NB4 (cell line): ENCODE results near the gene RPAP2.
A peak's percentile ranks its signal among the peaks of the same experiment; 100 is the strongest.

Experiments
- DNase-seq: peaks from one replicate; pipeline ENCODE4 v3.0.0; 2010; ENCODE audit warnings: low read depth
- H3K4me3 ChIP-seq: one replicate; pipeline ENCODE4 v1.5.1; 2011; ENCODE audit warnings: mild to moderate bottlenecking, low read depth, low read length, moderate library complexity
- MYC ChIP-seq: IDR thresholded peaks from 2 replicates; pipeline ENCODE4 v1.6.1; 2011; ENCODE audit warnings: low read depth, low read length
- POLR2A ChIP-seq: IDR thresholded peaks from 2 replicates; pipeline ENCODE4 v1.6.1; 2011; ENCODE audit warnings: mild to moderate bottlenecking; ENCODE audit not compliant: insufficient read length; ENCODE audit errors: extremely low read depth
- TF ChIP-seq, protein P1 (sequence below): IDR thresholded peaks from 2 replicates; pipeline ENCODE4 v1.6.1; 2011; ENCODE audit warnings: low read depth, low read length
- TF ChIP-seq, protein P2 (sequence below): IDR thresholded peaks from one replicate; pipeline ENCODE4 v1.5.1; 2012; ENCODE audit warnings: low read depth, low read length

Gene RPAP2

DNA sequence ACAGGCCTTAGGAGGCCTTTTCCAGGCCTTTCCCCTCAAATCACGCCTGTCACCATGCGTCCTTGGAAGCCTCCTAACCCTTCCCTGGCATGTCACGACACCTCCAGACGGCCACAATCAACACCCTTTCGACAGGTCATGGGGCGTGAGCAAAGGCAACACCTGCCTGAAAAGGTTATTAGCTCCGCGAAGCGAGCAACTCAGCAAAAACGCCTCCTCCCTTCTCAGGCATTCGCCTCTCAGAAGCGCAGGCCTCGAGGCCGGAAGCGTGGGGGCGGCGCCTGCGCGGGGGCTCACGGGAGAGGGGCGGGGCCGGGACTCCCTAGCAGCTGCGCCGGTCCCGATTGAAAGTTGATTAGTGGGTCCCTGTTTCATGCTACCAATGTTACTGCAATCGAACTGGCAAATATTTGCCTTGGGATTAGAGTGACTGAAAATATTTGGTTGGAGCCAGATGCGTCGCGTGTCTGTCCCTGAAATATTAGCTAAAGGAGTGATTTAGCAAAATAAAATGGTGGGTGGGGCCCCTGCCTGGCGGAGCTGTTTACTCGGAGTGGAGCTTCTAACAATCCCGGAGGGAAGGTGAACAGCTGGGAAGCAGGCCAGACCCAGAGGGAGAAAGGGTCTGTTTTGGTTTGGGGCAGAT lies 143.0 kb downstream of the RPAP2 start:
- no peak for TF ChIP-seq MYC
- no peak for DNase-seq

DNA sequence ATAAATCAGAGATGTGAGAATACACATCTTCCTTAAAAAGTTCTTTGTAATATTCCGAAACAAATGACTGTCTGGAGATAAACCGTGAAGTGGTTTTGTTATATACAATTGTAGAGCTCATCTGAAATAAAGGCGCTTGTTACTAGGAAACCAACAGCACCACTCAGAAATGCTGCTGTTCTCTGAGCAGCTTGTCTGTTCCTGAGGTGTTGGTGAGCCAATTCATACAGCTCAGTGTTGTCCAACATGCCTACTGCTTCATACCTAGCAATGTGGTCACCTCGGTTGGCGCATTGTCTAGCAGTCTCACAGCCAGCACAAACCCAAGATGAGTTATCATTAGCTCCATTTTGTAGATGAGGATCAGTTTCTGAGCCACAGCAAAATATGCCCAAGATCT lies 143.5 kb downstream of the RPAP2 start:
- TF ChIP-seq, protein P1, sequence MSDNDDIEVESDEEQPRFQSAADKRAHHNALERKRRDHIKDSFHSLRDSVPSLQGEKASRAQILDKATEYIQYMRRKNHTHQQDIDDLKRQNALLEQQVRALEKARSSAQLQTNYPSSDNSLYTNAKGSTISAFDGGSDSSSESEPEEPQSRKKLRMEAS, result no peak
- TF ChIP-seq, protein P2, sequence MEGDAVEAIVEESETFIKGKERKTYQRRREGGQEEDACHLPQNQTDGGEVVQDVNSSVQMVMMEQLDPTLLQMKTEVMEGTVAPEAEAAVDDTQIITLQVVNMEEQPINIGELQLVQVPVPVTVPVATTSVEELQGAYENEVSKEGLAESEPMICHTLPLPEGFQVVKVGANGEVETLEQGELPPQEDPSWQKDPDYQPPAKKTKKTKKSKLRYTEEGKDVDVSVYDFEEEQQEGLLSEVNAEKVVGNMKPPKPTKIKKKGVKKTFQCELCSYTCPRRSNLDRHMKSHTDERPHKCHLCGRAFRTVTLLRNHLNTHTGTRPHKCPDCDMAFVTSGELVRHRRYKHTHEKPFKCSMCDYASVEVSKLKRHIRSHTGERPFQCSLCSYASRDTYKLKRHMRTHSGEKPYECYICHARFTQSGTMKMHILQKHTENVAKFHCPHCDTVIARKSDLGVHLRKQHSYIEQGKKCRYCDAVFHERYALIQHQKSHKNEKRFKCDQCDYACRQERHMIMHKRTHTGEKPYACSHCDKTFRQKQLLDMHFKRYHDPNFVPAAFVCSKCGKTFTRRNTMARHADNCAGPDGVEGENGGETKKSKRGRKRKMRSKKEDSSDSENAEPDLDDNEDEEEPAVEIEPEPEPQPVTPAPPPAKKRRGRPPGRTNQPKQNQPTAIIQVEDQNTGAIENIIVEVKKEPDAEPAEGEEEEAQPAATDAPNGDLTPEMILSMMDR, result no peak
- TF ChIP-seq POLR2A, result no peak
- no peak for TF ChIP-seq MYC
- no peak overlapping the region for H3K4me3 ChIP-seq
- no peak for DNase-seq

More for the DNA sequence above, 143.0 kb downstream of the RPAP2 start:
- H3K4me3 ChIP-seq, result no peak overlapping the region

DNA sequence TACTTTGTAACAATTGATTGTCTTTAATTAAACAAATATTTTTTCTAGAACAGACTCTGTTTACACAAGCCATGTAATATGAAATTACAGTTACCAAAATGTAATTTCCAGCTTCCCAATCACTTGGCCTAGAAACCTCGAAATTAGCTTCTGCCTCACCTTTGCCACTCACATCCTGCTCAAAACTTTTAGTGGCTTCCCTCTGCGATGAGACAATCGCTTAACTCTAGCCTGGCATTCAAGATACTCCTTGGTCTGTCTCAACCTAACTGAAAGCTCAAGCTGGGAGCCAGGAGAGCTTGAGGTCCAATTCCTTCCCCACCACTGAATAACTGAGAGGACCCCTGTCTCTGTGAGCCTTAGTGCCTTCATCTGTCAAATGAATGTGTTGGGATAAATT lies 145.0 kb downstream of the RPAP2 start:
- TF ChIP-seq, protein P1, result no peak
- TF ChIP-seq, protein P2, result no peak
- TF ChIP-seq MYC (no peak), POLR2A (no peak)
- peak; percentile 25 for DNase-seq
- no peak overlapping the region for H3K4me3 ChIP-seq

DNA sequence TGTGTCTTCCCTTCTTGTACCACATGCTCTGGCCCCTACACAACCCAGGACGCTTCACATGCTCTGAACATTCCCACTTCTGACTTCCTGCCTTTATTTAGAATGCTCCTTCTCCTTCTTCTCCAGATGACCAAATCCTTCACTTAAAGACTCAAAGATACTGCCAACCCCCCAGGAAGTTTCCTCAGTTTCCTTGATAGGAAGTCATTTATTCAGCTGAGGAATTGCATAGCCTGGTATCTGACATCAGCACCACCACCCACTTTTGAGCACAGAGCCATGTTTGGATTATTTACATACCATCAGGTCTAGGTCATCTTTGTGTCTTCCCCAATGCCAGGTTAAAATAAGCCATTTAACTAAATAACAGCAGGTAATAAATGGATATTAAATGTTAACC lies 145.5 kb downstream of the RPAP2 start:
- DNase-seq, result no peak
- H3K4me3 ChIP-seq, result no peak overlapping the region
- TF ChIP-seq POLR2A, result no peak
- TF ChIP-seq, protein P2, result no peak
- TF ChIP-seq, protein P1, result no peak
- TF ChIP-seq MYC, result no peak

DNA sequence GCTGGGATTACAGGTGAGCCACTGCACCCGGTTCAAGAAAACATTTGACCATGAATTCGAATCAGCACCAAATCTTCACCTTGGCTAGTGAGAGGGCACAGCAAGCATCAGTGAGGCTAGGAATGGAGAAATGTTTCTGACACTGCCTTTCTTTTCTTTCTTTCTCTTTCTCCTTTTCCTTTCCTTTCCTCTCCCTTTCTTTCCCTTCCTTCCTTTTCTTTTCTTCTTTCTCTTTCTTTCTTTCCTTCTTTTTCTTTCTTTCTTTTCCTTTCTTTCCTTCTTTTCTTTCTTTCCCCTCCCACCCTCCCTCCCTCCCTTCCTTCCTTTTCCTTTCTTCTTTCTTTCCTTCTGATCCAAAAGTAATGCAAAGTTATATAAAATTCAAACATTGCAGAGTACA lies 147.0 kb downstream of the RPAP2 start:
- no peak overlapping the region for H3K4me3 ChIP-seq
- no peak for TF ChIP-seq POLR2A
- no peak for TF ChIP-seq MYC
- TF ChIP-seq, protein P2, result no peak
- TF ChIP-seq, protein P1, result no peak
- DNase-seq, result no peak

DNA sequence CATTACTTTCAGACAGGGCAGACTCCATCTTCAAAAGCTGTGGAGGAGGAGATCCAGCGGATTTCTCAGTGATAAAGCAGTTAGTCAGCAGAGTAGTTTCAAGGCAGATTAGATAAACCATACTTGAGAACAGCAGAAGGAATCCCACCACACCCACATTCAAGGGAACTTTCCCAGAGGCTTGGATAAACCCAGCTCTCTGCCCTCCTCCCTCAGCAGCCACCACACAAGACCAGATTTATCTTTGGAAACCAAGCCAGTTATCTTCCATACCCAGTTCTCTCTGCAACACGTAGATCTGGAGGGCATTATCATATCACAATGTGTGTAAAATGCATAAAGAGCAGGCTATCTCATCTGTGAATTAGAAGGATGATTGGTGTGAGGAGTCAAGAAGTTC lies 147.7 kb downstream of the RPAP2 start:
- TF ChIP-seq POLR2A, result no peak
- TF ChIP-seq MYC, result no peak
- TF ChIP-seq, protein P2, result no peak
- TF ChIP-seq, protein P1, result no peak
- H3K4me3 ChIP-seq, result no peak overlapping the region
- no peak for DNase-seq
